ENCODE data around the gene GNAT1. TPM values are rescaled to one million over a fixed set of nuclear protein-coding genes. Genes with fewer than 3 reads are reported as not detected.
A peak's percentile ranks its signal among the peaks of the same experiment; 100 is the strongest.

The GNAT1 gene
- total and polyA plus RNA-seq, 2 of the 13 experiments (the other 11 are each of a cell fraction or from before 2014, with no cell fraction given), result 0.15 TPM; not detected in 1

DNA sequence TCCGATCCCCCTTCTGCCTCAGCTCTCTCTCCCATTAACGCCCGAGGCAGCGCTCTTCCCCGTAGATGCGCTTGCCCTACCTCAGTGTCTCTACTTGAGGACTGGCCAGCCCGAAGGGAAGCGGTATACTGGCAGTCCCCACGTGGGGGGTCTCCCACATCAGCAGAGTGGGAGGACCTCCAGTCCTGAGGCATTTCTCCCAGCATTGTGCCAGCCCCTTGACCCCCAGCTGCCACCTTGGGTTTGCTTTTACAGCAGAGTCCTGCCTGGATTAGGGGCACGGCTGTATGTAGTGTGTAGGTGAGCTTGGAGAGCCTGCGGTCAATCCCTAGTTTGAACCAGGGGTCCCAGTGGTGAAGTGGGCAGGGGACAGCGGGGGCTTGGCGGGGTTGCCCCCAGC is 35.5 kb upstream of the GNAT1 start (continued):
- TF ChIP-seq, protein P1, sequence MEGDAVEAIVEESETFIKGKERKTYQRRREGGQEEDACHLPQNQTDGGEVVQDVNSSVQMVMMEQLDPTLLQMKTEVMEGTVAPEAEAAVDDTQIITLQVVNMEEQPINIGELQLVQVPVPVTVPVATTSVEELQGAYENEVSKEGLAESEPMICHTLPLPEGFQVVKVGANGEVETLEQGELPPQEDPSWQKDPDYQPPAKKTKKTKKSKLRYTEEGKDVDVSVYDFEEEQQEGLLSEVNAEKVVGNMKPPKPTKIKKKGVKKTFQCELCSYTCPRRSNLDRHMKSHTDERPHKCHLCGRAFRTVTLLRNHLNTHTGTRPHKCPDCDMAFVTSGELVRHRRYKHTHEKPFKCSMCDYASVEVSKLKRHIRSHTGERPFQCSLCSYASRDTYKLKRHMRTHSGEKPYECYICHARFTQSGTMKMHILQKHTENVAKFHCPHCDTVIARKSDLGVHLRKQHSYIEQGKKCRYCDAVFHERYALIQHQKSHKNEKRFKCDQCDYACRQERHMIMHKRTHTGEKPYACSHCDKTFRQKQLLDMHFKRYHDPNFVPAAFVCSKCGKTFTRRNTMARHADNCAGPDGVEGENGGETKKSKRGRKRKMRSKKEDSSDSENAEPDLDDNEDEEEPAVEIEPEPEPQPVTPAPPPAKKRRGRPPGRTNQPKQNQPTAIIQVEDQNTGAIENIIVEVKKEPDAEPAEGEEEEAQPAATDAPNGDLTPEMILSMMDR (CRISPR knock-in tag; IDR thresholded peaks at IDR 0.05), result no peak
- TF ChIP-seq ZBTB8A (CRISPR knock-in tag; IDR thresholded peaks at IDR 0.05; ENCODE audit: borderline replicate concordance, low read depth), result no peak
- no peak for TF ChIP-seq MATR3 (CRISPR knock-in tag; IDR thresholded peaks at IDR 0.05)
- TF ChIP-seq, protein P2, sequence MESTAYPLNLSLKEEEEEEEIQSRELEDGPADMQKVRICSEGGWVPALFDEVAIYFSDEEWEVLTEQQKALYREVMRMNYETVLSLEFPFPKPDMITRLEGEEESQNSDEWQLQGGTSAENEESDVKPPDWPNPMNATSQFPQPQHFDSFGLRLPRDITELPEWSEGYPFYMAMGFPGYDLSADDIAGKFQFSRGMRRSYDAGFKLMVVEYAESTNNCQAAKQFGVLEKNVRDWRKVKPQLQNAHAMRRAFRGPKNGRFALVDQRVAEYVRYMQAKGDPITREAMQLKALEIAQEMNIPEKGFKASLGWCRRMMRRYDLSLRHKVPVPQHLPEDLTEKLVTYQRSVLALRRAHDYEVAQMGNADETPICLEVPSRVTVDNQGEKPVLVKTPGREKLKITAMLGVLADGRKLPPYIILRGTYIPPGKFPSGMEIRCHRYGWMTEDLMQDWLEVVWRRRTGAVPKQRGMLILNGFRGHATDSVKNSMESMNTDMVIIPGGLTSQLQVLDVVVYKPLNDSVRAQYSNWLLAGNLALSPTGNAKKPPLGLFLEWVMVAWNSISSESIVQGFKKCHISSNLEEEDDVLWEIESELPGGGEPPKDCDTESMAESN (CRISPR knock-in tag; conservative IDR thresholded peaks at IDR 0.05), result no peak
- TF ChIP-seq KMT2A (CRISPR knock-in tag; IDR thresholded peaks at IDR 0.05), result 0 out of 2 replicates have a peak, but pooled peaks have one; percentile 38
- TF ChIP-seq ZBTB7A (CRISPR knock-in tag; IDR thresholded peaks at IDR 0.05), result peak; percentile 16; the same call in 1 of the 2 replicates
- TF ChIP-seq KDM4B (CRISPR knock-in tag; IDR thresholded peaks at IDR 0.05), result no peak
- TF ChIP-seq, protein P3, sequence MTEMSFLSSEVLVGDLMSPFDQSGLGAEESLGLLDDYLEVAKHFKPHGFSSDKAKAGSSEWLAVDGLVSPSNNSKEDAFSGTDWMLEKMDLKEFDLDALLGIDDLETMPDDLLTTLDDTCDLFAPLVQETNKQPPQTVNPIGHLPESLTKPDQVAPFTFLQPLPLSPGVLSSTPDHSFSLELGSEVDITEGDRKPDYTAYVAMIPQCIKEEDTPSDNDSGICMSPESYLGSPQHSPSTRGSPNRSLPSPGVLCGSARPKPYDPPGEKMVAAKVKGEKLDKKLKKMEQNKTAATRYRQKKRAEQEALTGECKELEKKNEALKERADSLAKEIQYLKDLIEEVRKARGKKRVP (CRISPR knock-in tag; IDR thresholded peaks at IDR 0.05), result no peak
- TF ChIP-seq ZNF235 (CRISPR knock-in tag; IDR thresholded peaks at IDR 0.05; ENCODE audit: borderline replicate concordance), result no peak
- TF ChIP-seq NFKB2 (CRISPR knock-in tag; IDR thresholded peaks at IDR 0.05; ENCODE audit: borderline replicate concordance), result no peak
- TF ChIP-seq ZNF430 (CRISPR knock-in tag; IDR thresholded peaks at IDR 0.05), result no peak
- TF ChIP-seq PHF21A (CRISPR knock-in tag; IDR thresholded peaks at IDR 0.05), result no peak
- no peak for TF ChIP-seq NFYB (CRISPR knock-in tag; IDR thresholded peaks at IDR 0.05)
- no peak for TF ChIP-seq ZNF562 (CRISPR knock-in tag; IDR thresholded peaks at IDR 0.05; ENCODE audit: borderline replicate concordance)
- no peak for TF ChIP-seq CEBPB (IDR thresholded peaks at IDR 0.05; ENCODE audit: borderline replicate concordance, low read depth, low read length)
- TF ChIP-seq, protein P4, sequence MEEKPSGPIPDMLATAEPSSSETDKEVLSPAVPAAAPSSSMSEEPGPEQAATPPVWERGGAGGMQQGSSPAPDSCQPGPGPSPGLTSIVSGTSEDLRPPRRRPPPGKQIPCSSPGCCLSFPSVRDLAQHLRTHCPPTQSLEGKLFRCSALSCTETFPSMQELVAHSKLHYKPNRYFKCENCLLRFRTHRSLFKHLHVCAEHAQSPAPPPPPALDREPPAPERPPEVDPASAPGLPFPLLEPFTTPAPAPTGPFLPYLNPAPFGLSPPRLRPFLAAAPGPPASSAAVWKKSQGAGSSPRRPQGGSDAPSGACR (CRISPR knock-in tag; IDR thresholded peaks at IDR 0.05), result no peak
- TF ChIP-seq NFYC (CRISPR knock-in tag; IDR thresholded peaks at IDR 0.05), result no peak

All from HepG2 (cell line).